HG03378 (cell line): ENCODE results near the gene PPP1R9A.

Experiments used
- ATAC-seq: cut with Tn5 transposase; IDR thresholded peaks from one replicate; pipeline ENCODE4 v1.9.1; 2021; ENCODE audit warnings: mild to moderate bottlenecking, moderate library complexity; ENCODE audit not compliant: unreplicated experiment

The PPP1R9A gene

DNA sequence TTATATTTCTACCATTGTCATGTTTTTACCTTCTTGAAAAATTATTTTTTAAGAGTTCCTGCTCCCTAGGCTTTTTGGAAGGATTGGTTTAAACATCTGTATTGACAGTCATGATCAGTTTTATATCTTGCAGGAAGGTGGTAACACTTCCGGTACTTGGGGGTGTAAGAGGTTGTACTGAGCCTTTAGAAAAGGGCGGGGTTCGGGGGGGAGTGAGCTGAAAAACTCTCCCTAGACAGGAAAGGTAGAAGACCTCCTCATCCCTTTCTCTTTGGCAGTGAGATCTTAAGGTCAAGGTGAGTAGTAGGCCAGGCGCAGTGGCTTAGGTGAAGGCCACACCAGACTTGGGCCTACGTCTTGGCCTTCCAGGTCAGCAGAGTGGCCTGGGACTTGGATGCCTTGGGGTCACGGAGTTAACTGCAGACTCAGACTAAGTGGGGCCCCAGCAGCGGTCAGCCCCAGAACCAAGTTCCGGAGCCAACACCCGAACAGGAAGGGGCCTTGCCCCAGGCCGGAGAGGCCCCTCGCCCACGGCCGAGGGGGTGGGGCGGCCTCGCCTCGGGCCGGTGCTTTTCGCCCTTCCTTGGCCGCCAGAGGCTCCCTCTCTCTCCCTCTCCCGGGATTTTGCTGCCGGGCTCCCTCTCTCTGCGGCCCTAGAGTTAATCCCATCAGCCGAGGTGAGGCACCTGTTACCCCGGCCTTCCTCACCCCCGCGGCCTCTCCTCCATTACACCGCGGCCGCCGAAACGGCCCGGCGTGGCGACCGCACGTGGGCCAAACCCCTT lies at the start of gene PPP1R9A:
TSS of gene PPP1R9A (plus strand) at position 569 of the 785 bp plus-strand sequence. CDS start 2,520 bp downstream, outside the sequence.
- no peak for ATAC-seq

DNA sequence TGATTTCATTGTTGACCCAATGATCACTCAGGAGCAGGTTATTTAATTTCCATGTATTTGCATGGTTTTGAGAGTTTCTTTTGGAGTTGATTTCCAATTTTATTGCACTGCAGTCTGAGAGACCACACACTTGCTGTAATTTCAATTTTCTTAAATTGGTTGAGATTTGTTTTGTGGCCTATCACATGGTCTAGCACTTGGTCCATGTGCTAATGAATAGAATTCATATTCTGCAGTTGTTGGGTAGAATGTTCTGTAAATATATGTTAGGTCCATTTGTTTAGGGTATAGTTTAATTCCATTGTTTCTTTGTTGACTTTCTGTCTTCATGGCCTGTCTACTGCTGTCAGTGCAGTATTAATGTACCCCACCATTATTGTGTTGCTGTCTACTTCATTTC lies 36.3 kb upstream of the PPP1R9A start:
- ATAC-seq = no peak

DNA sequence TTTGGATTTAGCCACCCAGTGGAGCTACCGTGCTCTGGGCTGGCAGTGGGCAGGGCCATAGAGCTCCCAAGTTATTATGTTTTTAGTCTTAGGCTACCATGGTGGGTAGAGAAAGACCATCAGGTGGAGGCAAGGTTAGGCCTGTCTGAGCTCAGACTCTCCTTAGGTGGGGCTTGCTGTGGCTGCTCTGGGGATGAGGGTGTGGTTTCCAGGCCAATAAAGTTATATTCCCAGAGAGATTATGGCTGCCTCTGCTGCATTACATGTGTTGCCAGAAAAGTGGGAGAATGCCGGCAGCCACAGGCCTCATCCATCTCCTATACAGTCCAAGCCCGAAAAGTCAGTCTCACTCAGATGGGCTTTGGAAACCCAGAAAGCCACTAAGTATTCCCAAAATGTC lies 34.2 kb upstream of the PPP1R9A start:
- ATAC-seq = no peak

DNA sequence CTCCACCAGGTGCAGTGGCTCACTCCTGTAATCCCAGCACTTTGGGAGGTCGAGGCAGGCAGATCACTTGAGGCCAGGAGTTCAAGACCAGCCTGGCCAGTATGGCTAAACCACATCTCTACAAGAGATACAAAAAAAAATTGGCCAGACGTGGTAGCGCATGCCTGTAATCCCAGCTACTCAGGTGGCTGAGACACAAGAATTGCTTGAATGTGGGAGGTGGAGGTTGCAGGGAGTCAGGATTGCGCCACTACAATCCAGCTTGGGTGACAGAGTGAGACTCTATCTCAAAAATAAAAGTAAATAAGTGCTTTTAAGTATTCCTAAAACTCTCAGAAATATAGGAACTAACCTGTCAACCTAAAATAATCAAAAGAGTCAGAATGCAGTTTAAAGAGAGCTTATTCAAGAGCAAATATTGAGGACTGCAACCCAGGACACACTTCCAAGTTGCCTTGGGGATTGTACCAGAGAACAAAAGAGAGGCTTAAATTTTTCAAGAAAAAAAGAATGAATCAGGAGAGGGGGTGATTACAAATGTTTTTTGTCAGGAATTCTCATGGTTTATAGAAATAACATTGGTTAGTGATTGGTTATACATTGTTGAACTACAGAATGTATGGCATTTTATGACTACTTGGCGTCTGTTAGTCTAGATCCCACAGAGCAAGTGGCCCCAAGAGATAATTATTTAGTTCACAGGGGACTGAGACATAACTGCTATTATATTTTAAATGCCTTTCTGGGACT lies 33.2 kb upstream of the PPP1R9A start:
- no peak for ATAC-seq

DNA sequence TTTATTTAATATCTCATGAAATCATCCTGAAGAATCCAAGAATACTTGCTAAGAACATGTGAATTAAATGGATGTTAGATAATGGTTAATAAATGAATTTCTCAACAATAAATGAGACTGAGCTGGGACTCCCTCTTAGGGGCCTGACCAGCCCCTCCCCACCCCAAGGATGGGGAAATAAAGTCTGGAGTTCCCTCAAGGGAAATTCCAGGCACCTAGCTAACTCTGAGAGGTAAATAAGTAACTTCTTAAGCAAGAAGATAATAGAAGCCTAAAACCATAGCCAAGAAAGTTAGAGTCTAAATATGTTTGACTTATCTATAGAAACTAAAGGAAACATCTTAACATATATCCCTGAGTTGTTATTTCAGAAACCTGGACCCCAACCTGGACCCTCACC lies 32.2 kb upstream of the PPP1R9A start:
- ATAC-seq = no peak

DNA sequence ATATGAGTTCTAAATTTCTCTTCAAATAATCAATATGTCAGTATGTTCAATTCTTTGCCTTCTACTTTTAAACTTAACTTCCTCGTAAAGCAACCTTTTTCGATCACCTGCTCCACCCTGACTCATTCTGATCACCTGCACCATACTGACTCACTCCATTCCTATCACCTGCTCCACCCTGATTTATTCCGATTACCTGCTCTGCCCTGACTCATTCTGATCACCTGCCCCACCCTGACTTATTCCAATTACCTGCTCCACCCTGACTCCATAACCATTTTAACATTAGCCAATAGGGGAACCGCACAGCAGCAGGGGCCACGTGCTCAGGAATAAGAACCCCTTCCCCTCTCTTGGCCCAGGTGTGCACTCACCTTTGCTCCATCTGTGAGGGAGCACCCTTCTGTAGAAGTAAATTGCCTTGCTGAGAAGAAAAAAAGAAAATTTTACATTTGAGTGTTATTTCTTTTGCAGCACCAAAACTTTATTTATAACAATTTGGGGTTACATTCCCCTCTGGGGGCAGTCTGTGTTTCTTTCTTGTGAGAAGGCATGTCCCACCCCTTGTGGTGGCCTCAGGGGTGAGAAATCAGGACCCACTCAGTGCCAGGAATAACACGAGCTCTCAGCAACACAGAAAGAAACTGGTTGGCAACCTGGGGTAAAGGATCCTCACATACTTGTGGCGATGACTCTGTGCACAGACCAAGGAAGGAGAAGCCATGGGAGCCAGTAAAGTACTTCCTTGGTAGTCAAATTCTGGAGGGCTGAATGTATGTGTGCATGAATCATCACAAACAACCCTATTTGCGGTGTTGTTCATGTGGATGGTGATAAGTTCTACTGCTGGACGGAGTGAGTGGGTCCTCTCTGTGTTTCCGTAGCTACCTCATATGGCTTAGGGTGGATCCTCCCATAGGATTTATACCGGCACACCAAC lies 29.4 kb upstream of the PPP1R9A start:
- ATAC-seq = no peak

DNA sequence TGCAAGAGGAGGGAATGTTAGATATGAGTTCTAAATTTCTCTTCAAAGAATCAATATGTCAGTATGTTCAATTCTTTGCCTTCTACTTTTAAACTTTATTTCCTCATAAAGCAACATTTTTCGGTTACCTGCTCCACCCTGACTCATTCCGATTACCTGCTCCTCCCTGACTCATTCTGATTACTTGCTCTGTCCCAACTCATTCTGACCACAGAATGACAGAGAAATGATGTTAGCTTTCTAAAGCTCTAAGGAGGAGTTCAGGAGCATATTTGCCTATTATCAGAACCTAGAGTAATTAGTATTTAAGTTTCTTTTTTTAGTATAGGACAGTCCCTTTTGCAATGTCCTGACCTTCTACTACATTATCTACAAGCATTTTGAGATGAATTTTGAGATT lies 24.5 kb upstream of the PPP1R9A start:
- ATAC-seq = no peak

DNA sequence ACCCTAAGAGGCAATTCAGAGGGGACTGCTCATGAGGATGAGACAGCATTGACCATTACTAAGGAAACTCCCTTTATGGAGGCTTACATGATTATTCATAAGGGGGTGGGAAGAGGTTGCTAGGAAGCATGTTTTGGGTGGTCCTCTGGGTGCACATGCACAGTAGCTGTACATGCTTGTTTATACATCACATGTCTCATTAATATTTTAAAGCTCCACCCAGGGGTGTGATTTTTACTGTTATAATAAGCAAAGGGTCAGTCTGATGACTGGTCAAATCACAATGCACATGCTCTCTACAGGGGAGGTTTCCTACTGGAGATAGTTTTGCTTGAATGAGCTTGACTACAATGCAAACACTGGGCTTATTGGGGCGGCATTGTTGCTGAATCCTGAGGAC lies 23.8 kb upstream of the PPP1R9A start:
- ATAC-seq = no peak

DNA sequence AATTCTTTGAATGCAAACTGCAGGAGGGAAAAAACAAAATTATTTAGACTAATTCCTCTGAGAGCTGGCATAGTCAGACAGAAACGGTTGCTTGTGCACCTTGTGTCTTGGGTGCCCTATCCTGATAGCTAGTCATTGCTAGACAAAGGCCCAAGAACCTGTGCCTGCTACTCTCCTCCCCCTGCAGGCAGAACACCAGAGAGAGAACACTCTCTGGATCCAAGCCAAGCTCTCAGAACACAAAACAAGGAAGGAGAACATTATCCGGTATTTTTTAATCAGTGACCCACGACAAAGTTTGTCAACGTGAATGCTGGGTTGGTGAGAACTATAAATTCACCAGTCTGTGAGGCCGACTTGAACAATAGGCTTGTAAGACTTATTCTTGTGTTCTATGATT lies 18.8 kb upstream of the PPP1R9A start:
- no peak for ATAC-seq

DNA sequence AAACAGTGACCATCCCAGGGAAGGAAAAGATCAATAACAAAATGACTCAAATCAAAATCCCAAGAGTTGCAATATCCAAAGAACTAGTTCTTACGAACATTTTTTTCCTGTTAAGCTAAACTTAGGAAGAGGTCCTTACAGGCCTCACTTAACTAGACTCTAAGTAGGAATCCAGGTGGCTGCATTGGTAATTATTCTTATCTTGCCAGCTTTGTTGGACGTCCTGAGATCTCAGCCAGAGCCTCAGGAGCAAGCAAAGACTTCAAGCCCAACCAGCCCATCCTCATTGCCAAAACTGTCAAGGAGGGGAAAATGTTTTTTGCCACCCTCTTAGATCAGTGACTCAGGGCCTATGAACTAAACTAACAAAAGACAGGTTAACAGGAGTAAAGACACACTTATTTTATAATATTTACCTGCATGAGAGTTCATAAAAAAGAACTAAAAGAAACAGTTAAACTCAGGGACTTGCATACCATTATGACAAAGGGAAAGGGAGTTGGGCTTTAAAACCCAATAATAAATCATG lies 18.3 kb upstream of the PPP1R9A start:
- ATAC-seq = no peak

DNA sequence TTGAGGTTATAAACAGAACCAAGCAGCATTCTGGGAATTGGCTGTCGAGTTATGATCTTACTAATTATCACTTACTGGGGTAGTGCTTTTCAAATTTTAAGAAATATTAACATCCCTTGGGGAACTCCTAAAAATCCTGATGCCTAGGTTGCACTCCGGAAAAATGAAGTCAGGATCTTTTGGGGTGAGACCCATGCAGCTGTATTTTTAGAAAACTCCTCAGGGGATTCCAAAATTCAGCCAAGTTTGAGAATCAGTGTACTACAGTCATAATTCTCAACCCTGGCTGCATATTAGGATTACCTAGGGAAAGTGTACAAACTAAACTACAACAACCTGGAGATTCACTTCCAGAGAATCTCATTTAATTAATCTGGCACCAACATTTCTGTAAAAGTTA lies 17.2 kb upstream of the PPP1R9A start:
- ATAC-seq = no peak

DNA sequence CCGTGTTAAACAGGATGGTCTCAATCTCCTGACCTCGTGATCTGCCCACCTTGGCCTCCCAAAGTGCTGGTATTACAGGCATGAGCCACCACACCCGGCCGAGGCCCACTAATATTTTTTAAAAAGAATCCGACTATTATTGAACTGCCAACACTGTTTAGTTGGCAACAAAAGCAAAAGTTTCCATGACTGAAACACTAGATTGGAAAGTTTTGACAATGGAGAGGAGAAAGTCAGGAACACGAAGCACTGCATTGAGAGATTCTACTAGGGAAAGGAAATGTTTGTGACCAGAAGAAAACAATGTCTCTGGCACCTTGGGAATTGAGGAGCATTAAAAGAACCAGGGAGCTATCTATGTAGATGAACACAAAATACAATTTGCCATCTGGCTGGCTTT lies 13.7 kb upstream of the PPP1R9A start:
- ATAC-seq = no peak

DNA sequence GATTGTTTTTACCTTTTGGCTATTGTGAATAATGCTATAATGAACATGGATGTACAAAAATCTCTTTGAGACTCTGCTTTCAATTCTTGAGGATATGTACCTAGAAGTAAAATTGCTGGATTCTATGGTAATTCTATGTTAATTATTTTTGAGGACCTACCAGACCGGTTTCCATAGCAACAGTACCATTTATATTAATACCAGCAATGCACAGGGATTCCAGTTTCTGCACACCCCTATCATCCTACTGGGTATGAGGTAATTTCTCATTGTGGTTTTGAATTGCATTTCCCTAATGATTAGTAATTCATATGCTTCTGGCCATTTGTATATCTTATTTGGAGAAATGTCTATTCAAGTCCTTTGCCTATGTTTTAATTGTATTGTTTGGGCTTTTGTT lies 9.9 kb upstream of the PPP1R9A start:
- no peak for ATAC-seq

DNA sequence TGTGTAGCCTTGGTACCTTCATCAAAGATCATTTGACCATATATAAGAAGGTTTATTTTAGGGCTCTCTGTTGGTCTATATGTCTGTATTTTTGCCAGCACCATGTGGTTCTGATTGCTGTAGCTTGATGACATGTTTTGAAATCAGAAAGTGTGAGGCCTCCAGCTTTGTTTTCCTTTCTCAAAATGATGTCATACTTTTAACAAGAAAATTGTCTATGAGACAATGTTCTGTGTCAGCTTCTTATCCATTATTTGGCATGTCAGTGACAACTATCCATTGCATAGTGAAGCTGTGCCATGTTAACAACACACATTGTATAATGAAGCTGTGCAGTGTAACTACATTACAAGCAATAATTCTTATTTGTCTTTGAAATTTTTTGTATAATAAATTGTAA lies 9.1 kb upstream of the PPP1R9A start:
- ATAC-seq = no peak

DNA sequence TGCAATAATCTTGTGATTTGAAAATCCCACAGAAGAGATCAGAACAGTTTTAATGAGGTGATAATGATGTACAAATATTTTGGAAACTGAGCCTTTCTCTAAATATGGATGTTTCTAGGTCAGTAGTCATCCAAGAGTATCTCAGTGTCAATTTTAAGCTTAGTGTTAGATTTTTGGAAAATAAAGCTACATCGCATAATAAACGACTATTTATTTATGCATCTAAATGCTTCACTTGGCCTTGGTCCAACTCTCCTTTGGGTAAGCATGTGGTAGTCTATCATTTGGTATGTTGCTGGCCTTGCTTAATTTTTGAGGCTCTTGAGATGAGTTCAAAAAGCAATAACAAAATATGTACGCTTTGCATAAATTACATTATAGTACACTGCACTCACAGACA lies 5.4 kb upstream of the PPP1R9A start:
- ATAC-seq = no peak

DNA sequence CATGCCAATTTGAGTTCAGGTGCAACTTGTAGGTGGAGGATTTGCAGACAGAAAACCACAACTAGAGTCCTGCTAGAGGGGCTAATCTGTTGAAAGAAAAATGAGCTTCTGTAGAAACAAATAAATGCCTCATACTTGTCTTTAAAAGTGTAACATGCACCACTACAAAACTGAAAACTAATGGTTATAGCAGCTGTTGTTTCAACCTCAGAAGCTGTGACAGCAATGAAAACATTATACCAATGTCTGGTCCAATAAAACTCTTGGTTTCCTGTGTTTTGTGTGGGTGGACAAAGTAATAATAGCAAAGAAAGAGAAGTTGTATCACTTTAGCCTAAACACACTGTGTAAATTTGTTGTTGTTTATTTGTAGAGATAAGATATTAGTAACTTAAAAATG lies 3.4 kb upstream of the PPP1R9A start:
- no peak for ATAC-seq

DNA sequence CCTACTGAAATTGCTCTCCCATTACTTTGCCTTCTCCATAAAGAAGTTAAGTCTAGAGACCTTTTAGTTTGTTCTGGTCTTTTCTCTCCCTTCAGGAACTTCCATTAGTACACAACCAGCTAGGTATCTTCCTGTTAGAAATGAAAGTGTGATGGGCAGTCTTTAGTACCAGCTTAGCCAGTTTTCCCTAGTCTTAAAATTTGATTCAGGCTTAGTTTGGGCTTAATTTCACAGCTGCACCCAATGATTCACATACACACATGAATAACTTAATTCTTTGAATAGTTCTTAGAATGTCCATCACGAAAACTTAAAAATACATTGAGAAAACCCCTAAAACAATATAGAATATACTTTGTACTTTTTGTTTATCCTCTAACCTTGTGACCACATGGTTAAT lies 2.4 kb upstream of the PPP1R9A start:
- no peak for ATAC-seq

DNA sequence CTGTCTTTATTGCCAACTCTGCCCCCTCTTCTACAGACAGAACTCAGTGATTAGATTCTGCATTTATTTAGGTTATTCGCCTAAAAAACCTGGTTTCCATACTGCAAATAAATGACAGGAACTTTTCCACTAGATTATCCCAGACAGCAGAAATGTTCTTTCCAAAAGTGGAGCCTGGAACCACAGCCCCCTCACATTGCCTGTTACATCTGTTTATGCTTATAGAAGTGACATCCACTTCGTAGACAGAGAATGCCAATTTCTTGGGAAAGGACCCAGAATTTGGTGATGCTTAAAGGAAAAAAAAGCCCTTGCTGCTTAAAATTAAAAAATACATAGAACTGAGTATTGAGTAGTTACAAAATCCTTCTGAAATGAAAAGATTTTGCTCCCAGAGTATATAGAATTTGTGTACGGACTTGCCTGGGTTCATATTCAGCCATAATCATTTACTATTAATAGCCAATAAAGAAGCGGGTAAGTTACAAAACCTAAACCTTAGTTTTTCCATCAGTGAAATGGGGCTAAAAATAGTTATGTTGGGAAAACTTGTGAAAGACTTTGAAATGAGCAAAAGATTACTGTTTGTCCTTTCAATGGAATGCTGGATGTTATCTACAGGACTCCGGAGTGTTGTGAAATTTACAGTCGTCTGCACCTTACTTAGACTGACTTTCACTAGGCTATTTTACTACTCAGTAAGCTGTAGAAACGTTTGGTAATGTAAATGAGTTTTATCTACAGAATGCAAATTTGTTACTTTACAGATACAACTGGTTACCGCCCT lies 1.1 kb upstream of the PPP1R9A start:
- no peak for ATAC-seq

DNA sequence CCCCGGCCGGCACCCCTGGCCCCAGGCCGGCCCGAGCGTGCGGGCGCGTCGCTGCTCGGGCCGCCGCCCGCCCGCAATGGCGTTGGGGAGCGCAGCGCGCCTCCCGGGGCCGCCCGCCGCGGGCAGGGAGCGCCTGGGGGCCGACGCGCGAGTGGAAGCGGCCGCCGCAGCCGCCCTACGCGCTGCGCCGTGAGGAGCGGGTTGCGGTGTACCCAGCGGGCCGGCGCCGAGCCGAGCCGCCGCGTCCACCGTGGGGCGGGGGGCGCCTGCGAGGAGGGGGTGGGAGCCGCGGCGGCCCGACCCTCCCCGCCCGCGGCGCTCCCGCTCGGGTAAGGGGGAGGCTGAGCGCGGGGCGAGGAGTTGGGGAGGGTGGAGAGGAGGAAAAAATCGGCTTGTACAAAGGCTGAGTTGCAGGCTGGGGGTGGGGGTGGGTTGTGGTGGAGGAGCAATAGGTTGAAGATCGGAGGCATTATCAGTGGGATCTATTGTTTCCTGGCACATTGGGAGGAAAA lies 473 bp downstream of the PPP1R9A start:
- no peak for ATAC-seq
